T-helper 22 cell (primary cell): Measurements from ENCODE around the gene VWA5B1.

Experiments
- DNase-seq: peaks from one replicate; pipeline ENCODE4 v3.0.0-alpha.2; 2020; ENCODE audit warnings: low read depth

Gene VWA5B1

DNA sequence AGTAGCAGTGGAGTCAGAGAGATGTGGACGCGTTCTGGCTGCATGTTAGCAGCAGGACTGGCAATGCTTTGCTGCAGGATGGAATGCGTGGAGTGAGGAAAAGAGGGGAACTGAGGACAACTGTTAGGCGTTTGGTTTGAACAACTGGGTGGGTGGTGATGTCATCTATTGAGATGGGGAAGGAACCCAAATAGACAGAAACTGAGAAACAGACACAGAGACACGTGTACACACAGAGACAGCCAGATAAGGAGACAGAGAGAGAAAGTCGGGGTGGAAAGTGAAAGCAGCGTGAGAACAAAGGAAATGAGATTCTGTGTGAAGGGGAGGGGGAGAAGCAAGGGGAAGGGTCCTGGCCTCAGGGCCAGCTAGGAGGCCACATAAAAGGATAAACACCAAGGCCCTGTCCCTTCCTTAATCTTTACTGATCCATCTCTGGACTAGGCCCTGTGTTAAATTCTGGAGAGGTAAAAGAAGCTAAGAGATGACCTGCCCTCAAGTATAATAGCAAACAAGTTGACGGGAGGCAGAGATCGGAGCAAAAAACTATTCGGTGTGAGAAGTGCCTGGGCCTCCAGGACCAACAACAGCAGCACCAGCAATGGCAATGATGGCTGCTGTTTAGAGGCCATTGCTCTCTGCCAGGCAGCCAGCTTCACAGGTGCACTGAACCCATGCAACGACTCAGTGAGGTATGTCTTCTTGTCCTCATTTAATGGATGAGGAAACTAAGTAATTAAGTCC is 31.6 kb downstream of the VWA5B1 start:
- DNase-seq, result no peak

- DNase-seq, result no peak
These were observed 32.3 kb downstream of the VWA5B1 start for GRCh38 chr1:20322825-20323612.

DNA sequence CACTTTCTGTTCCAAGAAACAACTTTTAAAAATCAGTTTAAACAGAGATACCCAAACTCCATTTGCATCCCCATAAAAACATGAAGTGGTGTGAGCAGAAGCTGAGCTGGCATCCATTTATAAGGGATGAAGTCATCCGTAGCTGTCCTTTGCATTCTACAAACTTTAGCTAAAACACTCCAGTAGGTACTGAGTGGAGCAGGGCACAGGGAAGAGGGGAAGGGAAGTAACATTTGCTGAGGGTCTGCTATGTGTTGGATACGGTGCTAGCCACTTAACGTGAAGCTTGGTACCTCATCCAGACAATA is 32.9 kb downstream of the VWA5B1 start:
- no peak for DNase-seq

DNA sequence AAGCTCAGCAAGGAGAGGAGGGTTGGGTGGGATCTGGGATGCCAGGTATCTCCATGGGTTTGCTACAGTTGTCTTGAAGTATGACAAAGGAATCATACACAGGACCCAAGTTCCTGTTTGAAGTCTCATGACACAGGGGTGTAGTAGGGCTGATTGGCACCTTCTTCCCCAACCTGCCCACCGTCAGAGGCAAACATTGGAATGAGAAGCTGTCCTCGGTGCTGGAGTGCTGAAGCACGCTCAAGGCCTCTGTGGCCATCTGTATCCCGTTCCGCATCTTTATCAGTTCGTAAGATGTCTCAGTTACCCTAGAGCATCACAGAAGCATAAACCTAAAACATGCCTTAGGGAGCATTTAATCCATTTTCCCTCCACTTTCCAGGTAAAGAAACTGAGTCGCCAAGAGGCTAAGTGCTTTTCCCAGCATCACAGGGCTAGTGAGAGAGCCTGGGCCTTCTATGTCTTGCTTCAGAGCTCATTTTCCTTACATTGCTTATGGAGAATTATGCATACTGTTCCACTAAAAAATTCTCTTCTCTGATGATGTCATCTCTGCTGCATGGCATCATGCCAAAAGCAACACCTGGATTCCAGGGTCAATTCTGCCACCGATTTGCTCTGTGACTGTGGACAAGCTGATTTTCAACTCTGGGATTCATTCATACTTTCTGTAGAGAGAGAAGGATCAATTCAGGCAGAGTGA is 34.2 kb downstream of the VWA5B1 start:
- no peak for DNase-seq

DNA sequence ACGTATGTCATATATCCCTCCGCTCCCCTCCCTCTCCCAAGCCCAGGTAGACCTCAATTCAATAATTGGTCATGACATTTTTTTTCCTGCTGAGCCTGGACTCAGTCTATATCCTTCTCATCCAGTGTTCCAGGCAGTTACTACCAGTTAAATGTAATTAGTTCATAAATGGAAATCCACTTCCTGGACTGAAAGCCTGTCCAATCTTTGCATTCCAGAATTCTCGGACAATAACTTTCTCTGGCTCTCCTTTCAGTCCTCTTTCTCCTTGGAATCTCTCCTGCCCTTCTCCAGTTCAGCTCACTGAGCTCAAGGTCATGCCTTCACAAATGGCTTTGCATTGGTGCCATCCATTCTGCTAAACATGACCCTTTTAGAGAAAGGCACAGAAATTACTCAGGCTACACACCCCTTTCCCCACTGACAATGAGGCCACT is 34.8 kb downstream of the VWA5B1 start:
- DNase-seq, result no peak

DNA sequence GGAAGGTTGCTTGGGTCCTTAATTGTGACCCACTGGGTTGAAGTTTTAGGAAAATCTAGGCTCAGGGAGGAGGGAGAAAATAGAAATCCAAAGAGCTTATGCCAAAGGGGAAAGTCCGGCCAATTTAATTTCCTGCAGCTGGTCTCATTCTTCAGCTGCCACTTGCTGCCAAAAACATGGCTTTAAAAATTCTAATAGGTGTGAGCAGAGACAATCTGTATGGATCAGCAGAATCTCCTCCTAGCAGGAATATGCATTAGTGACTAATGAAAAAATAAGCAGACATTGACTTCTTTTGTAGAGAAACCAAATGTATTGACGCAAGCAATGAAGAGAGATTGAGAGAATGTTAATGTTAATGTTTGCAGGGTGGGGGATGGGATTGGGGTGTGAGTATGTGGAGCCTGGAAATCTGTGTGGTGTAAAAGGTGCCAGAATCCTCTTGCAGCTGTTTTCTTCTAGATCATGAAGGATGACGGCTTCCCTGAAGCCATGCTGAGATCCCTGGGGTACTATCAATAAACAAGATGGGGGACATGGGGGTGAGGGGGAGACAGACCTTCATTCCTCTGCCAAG is 35.3 kb downstream of the VWA5B1 start:
- no peak for DNase-seq

DNA sequence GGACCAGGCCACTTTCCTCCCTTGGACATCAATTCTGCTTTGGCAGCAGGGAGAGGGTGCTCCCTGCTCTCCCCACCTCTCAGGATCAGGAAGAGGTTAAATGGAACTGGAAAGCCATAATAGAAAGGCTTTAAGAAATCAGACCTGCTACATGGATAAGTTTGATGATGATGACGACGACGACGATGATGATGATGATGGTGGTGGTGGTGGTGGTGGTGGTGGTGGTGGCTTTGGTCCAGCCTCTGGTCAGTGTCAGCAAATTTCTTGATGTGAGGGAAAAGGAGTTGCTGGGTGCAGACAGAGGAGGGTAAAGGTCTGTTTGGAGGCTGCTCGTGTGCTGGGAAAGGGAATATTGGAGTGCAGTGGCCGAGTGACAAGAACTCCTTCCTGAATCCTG is 36.8 kb downstream of the VWA5B1 start:
- no peak for DNase-seq

DNA sequence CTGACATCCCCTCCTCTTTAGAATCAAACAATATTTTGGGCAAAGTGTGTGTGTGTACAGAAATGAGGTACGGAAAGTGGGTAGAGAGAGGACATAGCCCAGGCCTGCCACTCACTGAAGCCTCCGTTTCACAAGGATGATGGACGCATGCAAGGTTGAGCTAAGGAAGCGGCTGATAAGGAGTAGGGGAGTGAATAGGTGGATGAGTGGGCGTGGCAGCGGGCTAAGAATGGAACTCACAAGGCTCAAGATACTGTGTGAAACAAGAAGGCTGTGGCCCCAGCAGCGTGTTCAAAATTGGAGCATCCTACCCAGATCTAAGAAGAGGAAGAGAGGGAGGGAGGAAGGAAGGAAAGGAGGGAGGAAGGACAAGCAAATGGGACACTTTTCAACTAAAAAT is 37.5 kb downstream of the VWA5B1 start:
- no peak for DNase-seq

DNA sequence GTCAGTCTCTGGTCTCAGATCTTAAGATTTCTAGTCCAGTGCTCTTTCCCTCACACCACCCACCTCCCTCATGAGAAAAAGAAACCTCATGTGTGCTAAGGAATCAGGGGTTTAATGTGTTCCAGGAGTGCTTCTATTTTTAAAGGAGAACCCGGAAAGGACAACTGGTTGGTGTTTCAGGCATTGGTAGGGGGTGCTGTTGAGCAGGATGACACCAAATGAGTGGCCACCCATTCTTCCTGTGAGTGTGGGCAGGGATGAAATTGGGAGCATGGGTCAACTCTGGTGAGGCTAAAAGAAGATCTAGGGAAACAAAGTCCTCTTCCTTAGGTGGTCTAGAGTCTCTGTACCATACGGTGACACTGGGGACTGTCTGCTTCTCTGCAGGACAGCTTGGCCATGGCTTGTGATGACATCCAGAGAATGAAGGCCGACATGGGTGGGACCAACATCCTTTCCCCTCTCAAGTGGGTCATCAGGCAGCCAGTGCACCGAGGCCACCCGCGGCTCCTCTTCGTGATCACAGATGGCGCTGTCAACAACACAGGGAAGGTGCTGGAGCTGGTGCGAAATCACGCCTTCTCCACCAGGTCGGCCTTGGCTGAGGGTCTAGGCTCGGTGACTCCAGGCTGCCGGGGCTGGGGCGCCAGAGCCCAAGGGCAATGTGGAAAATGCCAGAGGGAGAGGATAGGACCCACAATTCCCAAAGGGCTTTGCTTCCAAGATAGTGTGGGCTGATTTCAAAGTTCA is 39.3 kb downstream of the VWA5B1 start:
- no peak for DNase-seq

- DNase-seq, result no peak
These were observed 43.4 kb downstream of the VWA5B1 start for GRCh38 chr1:20334103-20334502.

- DNase-seq, result no peak
These were observed 45.5 kb downstream of the VWA5B1 start for GRCh38 chr1:20336105-20336605.

DNA sequence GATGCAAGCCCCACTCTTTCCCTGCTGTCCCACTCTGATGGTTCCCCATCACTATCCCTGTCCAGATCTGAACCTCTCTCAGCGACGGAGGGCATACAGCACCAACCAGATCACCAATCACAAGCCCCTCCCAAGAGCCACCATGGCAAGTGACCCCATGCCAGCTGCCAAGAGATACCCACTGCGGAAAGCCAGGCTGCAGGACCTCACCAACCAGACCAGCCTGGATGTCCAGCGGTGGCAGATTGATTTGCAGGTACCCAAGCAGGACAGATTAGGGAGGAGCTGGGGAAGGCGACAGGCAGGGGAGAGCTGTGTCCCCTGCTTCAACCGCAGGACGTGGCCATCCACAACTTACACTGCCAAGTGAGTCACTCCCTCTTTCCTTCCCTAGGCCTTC is 46.9 kb downstream of the VWA5B1 start:
- no peak for DNase-seq

GRCh38 chr1:20339811-20340457 is 49.3 kb downstream of the VWA5B1 start:
- DNase-seq, result no peak

GRCh38 chr1:20342294-20343148 is 51.8 kb downstream of the VWA5B1 start:
- no peak for DNase-seq

GRCh38 chr1:20343149-20343937 is 52.7 kb downstream of the VWA5B1 start:
- no peak for DNase-seq

- no peak for DNase-seq
These were observed 53.2 kb downstream of the VWA5B1 start for GRCh38 chr1:20343938-20344302.

DNA sequence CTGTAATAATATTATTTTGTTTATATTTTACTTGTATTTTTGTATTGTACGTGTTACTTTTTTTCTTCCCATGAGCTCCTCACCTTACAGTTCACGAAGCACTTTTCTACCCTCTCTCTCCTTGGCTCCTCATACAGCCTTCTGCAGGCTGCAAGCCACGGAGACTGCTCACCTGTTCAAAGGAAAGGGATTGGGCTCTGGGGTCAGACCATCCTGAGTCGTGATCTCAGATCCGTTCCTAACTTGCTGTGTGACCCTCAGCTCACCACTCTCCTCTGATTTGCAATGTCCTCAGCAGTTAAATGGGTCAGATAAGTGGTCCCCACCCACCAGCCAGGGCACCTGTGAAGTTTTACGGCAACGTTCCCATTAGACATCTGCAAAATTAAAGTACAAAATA is 54.1 kb downstream of the VWA5B1 start:
- DNase-seq, result no peak

DNA sequence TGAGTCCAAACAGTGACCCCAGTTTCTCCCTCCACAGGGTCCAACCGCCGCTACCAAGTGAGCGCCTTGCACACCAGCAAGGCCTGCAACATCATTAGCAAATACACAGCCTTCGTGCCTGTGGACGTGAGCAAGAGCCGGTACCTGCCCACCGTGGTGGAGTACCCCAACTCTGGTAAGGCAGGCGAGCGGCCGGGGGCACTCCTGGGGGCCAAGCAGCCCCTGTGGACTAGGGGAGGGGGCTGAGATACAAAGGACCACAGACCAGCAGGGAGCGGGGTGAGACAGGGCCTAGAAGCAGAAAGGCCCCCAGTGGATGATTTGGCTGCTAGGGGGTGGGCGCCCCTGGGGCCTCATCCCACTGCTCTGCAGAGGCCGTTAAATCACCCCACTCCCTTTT is 54.7 kb downstream of the VWA5B1 start:
- DNase-seq, result no peak

- DNase-seq, result no peak
These were observed 55.8 kb downstream of the VWA5B1 start for GRCh38 chr1:20346433-20346832.

DNA sequence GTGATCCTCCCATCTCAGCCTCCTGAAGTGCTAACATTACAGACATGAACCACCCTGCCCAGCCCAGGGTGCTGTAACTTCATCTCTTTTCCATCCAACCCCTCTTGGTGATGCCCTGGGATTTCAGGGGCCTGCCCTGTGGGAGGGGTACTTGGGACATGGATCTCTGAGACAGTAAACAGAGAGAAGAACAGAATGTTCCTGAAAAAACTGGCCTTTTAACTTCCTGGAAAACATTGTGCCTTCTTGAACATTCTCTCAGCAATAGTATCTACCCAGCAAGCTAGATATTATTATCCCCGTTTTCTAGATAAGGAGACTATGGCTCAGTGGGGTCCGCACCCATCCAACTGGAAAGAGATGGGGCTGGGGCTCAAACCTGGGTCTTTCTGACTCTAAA is 57.0 kb downstream of the VWA5B1 start:
- no peak for DNase-seq
